ENCODE measurements around the gene TTPAL.

- TF ChIP-seq EZH2 (IDR thresholded peaks at IDR 0.05; ENCODE audit: low read length, missing control alignments): no peak
- TF ChIP-seq CTCF (conservative IDR thresholded peaks at IDR 0.05 in 1 of 2, IDR thresholded peaks at IDR 0.05 in 1 of 2; ENCODE audit: low read depth in 1 of 2, low read length in 2 of 2): no peak
Measured at GRCh38 chr20:44527716-44528199, 52.1 kb downstream of the TTPAL start.

Measured in fibroblast of lung (primary cell).